ENCODE results near the gene MAD2L2.

MAD2L2 gene

DNA sequence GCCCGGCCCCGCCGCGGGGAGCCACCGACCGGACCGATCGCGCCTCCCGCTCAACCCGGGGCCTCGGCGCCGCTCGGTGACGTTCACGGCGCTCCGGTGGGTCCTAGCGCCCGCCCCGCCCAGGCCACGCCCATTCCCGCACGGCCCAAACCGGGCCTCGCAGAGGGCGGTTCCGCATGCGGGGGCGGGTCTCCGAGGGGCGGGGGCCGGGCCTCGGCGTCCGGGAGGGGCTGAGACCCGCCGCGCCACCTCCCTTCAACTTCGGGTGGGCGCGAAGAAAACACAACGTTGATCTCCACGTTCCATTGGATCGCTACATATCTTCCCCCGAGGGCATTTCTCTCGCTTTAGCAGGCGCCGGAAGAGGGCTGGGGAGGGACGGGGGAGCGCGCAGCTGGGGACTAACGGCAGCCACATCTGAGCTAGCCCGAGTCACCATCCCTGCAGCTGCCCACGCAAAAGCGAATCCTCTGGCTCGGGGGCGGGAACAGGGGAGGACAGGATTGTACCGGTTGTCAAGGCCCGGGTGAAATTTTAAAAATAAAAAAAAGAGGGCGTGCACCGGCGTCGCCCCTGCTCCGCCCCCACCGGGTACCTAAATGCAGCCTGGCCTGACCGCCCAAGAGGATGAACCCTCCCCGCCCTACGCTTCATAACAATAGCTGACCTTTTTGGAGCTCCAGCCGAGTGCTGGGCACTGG lies at the start of gene MAD2L2:
Gene MAD2L2 (minus strand): TSS at position 78 of the 701 bp plus-strand sequence. CDS start 547 bp downstream, outside the sequence.
- peak; percentile 29 to 86 for DNase-seq

- no peak for DNase-seq
Observed at GRCh38 chr1:11730429-11730891, 49.5 kb upstream of the MAD2L2 start.

DNA sequence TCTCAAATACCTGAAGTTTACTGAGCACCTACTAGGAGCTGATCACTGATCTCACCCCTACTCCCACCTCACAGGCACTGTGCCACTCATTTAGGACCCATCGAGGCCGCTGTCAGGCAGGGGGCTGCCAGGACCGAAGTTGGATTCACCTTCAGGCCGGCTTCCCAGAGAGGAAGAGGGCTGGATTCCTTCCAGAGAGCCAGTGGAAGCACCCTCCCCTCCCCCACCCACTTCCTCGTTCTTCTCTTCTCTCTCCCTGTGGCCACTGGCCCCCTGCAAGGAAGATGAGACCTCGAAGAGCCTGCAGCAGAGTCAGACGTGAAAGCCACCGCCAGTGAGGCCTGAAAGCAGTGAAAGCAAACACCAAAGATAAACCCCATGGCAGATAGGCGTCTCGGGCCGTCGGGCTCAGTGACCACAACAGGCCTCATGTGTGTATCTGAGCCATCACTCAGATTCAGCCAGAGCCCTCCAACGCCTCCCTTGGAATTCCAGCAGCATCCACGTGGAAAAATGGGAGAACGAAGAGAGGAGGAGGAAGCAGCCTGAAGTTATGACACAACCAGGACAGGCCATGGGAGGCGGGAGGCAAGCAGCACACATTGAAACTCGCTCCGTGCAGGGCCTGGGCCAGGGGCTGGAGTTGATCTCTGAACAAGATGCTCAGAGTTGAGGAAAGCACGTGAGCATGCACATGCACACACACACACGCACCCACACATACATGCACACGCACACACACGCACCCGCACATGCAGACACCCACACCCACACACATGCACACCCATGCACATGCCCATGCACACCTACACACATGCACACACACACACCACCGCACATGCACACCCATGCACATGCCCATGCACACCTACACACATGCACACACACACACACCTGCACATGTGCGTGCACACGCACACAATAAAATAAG lies 48.8 kb upstream of the MAD2L2 start:
- DNase-seq, result no peak

- no peak for DNase-seq
Observed at GRCh38 chr1:11729155-11729497, 48.2 kb upstream of the MAD2L2 start.

DNA sequence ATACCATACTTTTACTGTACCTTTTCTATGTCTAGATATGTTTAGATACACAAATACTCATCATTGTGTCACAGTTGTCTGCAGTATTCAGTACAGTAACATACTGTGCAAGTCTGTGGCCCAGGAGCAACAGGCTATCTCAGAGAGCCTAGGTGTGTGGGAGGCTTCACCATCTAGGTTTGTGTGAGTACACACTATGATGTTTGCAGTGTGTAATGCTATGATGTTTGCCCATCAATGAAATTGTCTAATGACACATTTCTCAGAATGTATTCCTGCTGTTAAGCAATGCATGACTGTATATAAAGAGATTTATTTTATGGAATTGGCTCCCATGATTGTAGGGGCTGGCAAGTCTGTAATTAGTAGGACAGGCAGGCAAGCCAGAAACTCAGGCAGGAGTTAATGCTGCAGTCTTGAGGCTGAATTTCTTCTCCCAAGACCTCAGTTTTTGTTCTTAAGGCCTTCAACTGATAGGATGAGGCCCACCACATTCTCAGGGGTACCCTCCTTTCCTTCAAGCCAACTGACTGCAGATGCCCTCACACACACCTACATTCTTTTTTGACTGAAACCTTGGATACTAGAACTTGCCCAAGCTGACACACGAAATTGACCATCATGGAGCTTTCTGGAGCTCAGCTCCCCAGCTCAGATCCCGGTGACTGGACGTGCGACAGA lies 47.3 kb upstream of the MAD2L2 start:
- DNase-seq, result no peak

GRCh38 chr1:11727119-11727518 lies 46.2 kb upstream of the MAD2L2 start:
- no peak for DNase-seq

DNA sequence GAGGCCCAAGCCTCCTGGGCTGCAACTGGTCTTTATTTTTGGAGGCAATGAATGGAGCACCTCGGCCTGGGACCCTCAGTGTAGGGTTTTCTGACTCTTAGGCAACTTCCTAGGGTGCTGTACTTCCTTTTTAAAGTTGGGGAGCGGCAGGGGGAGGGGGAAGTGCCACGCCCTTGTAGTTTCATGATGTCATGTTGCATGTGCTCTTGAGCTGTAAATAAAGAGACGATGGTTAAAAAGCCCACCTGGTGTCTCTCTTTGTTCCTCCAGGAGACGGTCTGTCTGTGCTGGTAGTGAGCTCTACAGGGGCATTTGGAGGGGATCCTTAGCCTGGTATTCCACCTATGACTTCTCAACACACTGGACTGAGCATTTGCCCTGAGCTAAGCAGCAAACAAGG lies 44.7 kb upstream of the MAD2L2 start:
- no peak for DNase-seq

DNA sequence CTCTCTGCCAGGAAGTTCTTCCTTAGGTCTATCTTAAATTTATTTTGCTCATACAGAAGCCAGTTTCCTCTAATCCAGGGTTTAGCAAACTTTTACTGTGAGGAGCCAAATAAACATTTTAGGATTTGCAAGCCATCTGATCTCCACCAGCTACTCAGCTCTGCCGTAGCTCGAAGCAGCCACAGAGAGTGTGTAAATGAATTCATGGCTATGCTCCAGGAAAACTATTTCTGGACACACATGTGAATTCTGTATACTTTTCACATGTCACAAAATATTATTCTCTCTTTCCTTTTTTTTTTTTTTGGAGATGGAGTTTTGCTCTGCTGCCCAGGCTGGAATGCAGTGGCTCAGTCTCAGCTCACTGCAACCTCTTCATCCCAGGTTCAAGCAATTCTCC lies 41.6 kb upstream of the MAD2L2 start:
- no peak for DNase-seq

GRCh38 chr1:11721311-11721710 lies 40.4 kb upstream of the MAD2L2 start:
- no peak for DNase-seq

GRCh38 chr1:11720525-11720924 lies 39.6 kb upstream of the MAD2L2 start:
- no peak for DNase-seq

DNA sequence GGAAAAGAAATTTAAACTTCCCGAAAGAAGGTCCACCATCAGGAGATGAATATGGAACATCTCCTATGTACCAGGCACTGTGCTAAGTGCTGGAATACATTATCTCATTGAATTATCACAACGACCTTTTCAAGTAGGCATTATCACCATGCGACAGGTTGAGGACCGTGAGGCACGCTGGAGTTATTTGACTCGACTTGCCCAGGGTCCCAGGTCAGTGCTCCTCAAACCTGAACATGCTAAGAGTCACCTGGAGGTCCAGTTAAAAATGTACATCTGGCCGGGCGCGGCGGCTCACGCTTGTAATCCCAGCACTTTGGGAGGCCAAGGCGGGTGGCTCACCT lies 39.1 kb upstream of the MAD2L2 start:
- no peak for DNase-seq

GRCh38 chr1:11719313-11720032 lies 38.5 kb upstream of the MAD2L2 start:
- DNase-seq, result peak; percentile 31 to 81

GRCh38 chr1:11714831-11715575 lies 34.1 kb upstream of the MAD2L2 start:
- no peak for DNase-seq

GRCh38 chr1:11713095-11713494 lies 32.1 kb upstream of the MAD2L2 start:
- DNase-seq, result no peak

DNA sequence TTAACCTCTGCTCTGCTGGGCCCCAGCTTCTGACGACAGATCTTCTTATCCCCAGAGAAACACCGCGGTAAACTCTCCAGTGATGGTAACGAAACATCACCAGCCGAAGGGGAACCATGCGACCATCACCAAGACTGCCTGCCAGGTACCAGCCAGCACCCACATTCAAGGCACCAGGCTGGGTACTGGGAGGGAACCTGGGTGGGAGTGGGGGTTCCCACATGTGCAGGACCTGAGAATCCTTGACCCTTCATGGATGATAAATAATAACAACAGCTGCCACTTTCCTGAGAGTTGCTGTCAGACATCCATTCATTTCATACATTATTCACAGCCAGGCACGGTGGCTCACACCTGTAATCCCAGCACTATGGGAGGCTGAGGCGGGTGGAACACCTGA lies 31.3 kb upstream of the MAD2L2 start:
- DNase-seq, result no peak

DNA sequence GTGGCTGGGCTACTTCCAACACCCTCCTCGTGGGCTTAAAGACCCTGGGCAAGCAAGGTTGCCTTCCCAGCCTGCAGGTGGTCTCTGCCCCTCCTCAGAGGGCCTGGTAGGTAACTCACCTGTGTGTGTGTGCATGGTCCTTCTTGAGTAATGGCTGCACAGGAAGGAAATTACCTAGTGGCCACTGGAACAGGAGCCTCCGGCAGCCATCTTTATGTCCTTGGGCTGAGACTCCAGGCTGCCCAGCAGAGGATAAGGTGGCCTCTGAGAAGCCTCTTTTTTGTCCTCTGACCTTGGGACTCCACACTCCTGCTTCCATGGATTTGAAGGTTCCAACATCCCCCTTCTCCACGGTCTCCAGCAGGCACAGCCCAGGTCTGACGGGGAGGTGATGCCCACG lies 30.5 kb upstream of the MAD2L2 start:
- no peak for DNase-seq

DNA sequence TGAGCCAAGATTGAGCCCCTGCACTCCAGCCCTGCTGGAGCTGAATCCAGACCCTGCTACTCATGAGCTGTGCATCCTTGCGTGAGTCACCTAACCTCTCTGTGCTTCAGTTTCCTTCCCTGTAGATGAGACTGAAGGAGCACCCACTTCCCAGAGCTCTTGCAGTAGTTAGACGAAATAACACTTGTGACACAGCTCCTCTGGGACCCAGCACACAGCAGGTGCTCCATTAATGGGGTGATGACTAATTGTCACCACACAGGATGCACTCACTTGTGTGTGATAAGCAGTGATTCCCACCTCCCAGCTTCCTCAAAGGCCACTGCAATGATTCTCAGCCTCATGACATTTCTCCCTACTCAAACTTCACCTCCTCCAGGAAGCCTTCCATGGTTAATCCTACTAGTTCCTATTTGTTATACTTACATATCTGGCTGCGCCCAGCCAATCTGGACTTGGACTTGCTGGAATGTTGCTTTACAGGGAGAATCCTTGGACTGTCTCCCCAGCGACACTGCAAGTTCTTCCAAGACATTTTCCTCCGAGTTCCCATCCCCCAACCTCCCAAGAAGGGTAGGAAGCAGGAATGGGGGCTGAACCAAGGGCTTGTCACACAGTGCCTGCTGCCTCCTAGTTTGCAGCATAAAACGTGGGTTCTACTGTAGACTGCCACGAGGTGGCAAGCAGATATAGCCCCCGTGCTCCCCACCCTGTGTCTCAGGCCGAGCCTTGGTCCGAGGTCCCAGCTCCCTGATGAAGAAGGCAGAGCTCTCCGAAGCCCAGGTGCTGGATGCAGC lies 27.8 kb upstream of the MAD2L2 start:
- DNase-seq, result no peak

- peak in 1 of 2 experiments; percentile 13 for DNase-seq
Observed at GRCh38 chr1:11707621-11708276, 26.8 kb upstream of the MAD2L2 start.

DNA sequence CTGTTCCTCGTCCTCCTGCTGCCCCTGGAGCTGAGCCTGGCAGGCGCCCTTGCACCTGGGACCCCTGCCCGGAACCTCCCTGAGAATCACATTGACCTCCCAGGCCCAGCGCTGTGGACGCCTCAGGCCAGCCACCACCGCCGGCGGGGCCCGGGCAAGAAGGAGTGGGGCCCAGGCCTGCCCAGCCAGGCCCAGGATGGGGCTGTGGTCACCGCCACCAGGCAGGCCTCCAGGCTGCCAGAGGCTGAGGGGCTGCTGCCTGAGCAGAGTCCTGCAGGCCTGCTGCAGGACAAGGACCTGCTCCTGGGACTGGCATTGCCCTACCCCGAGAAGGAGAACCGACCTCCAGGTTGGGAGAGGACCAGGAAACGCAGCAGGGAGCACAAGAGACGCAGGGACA lies 25.3 kb upstream of the MAD2L2 start:
- no peak for DNase-seq

GRCh38 chr1:11705596-11705995 lies 24.6 kb upstream of the MAD2L2 start:
- no peak for DNase-seq
